Measurements from ENCODE around the gene C12orf75. TPM values are rescaled to one million over a fixed set of nuclear protein-coding genes. Genes with fewer than 3 reads are reported as not detected.
"Not testable (repeated sequence)": the region's sequence is repeated elsewhere in the genome, so short reads cannot be mapped to it uniquely, and the experiment has no call there.

C12orf75 gene
- total RNA-seq, 3 donors from 2014 or later: 47.4 to 119 (median 81.7) TPM

- H3K36me3 ChIP-seq (ENCODE audit: low read depth); intact Hi-C loops (cut with DNase I, micrococcal nuclease); ATAC-seq; H3K4me3 ChIP-seq; H3K9me3 ChIP-seq; DNase-seq; H3K4me1 ChIP-seq (ENCODE audit: low read depth): not testable (repeated sequence)
These were observed 21.7 kb upstream of the C12orf75 start for GRCh38 chr12:105308839-105309238.

GRCh38 chr12:105309384-105309783 lies 21.1 kb upstream of the C12orf75 start:
- ATAC-seq; H3K9me3 ChIP-seq; DNase-seq; H3K4me3 ChIP-seq; intact Hi-C loops (cut with DNase I, micrococcal nuclease); H3K4me1 ChIP-seq (ENCODE audit: low read depth); H3K36me3 ChIP-seq (ENCODE audit: low read depth): not testable (repeated sequence)

GRCh38 chr12:105310476-105311085 lies 19.9 kb upstream of the C12orf75 start:
- H3K4me3 ChIP-seq; intact Hi-C loops (cut with DNase I, micrococcal nuclease); ATAC-seq; H3K36me3 ChIP-seq (ENCODE audit: low read depth); H3K4me1 ChIP-seq (ENCODE audit: low read depth); H3K9me3 ChIP-seq; DNase-seq: not testable (repeated sequence)

GRCh38 chr12:105311936-105312335 lies 18.6 kb upstream of the C12orf75 start:
- DNase-seq; ATAC-seq; H3K9me3 ChIP-seq; H3K4me3 ChIP-seq; H3K36me3 ChIP-seq (ENCODE audit: low read depth); intact Hi-C loops (cut with DNase I, micrococcal nuclease): not testable (repeated sequence)
- H3K4me1 ChIP-seq (ENCODE audit: low read depth): peaks cover 13% of the 10 kb centered on the region

GRCh38 chr12:105313755-105314154 lies 16.7 kb upstream of the C12orf75 start:
- H3K9me3 ChIP-seq; H3K36me3 ChIP-seq (ENCODE audit: low read depth); ATAC-seq; DNase-seq; H3K4me3 ChIP-seq; intact Hi-C loops (cut with DNase I, micrococcal nuclease): not testable (repeated sequence)
- H3K4me1 ChIP-seq (ENCODE audit: low read depth): peaks cover 27% of the 10 kb centered on the region

GRCh38 chr12:105315130-105315529 lies 15.4 kb upstream of the C12orf75 start:
- ATAC-seq: no peak

GRCh38 chr12:105315726-105316125 lies 14.8 kb upstream of the C12orf75 start:
- Histone ChIP-seq H3K4me1 (ENCODE audit: low read depth) (peaks cover 27% of the 10 kb centered on the region), H3K4me3 (no peak overlapping the region), H3K36me3 (ENCODE audit: low read depth) (no peaks in the 10 kb centered on the region), H3K9me3 (peaks cover 2% of the 10 kb centered on the region)
- peak; percentile 48 for ATAC-seq
- intact Hi-C loops (cut with DNase I, micrococcal nuclease): no loop called here
- DNase-seq: peak in 1 of 3 donors; percentile 23
- no peak for TF ChIP-seq CTCF (IDR thresholded peaks at IDR 0.05)

More at GRCh38 chr12:105315130-105315529, 15.4 kb upstream of the C12orf75 start:
- Histone ChIP-seq H3K4me3 (no peak overlapping the region), H3K4me1 (ENCODE audit: low read depth) (peaks cover 27% of the 10 kb centered on the region), H3K9me3 (peaks cover 2% of the 10 kb centered on the region), H3K36me3 (ENCODE audit: low read depth) (no peaks in the 10 kb centered on the region)
- no peak for DNase-seq
- intact Hi-C loops (cut with DNase I, micrococcal nuclease): no loop called here
- no peak for TF ChIP-seq CTCF (IDR thresholded peaks at IDR 0.05)

- peaks cover 2% of the 10 kb centered on the region for H3K9me3 ChIP-seq
- H3K36me3 ChIP-seq (ENCODE audit: low read depth): no peaks in the 10 kb centered on the region
- TF ChIP-seq CTCF (IDR thresholded peaks at IDR 0.05): no peak
- H3K4me1 ChIP-seq (ENCODE audit: low read depth): peaks cover 27% of the 10 kb centered on the region
- no peak for ATAC-seq
- DNase-seq: no peak
- no peak overlapping the region for H3K4me3 ChIP-seq
- intact Hi-C loops (cut with DNase I, micrococcal nuclease): no loop called here
These were observed 13.3 kb upstream of the C12orf75 start for GRCh38 chr12:105316931-105317852.

Data from mucosa of descending colon (tissue), 3 donors.